A673 (cell line): ENCODE measurements around the gene ANKRD10. TPM values are rescaled to one million over a fixed set of nuclear protein-coding genes. Genes with fewer than 3 reads are reported as not detected.

ENCODE experiments used
- BruUV-seq: library from RNA; stranded (reverse); fragments of 400-500 nt; replicated peaks from 2 replicates; lab custom pipeline; 2021; lab: Mats Ljungman, UMichigan
- CTCF ChIA-PET: fragments of 300-600 bp; sonication (Branson Sonifier 250); formaldehyde crosslinking; loops from one replicate; lab custom pipeline; 2022; ENCODE audit warnings: antibody characterized with exemption; lab: Charles Lee
- POLR2A ChIA-PET: fragments of 300-600 bp; sonication (Branson Sonifier 250); formaldehyde crosslinking; loops from one replicate; lab custom pipeline; 2022; ENCODE audit warnings: antibody characterized with exemption; ENCODE audit not compliant: low non-redundant PET; lab: Charles Lee
- DNase-seq: peaks from one replicate; pipeline ENCODE4 v3.0.0-alpha.2; 2015; ENCODE audit warnings: low spot score
- H3K27ac ChIP-seq: fragments of 200-600 bp; sonication (generic); 2 replicates; pipeline ENCODE4 v1.5.1; 2016; ENCODE audit warnings: mixed run types, low read depth, mild to moderate bottlenecking, mixed read lengths, antibody characterized with exemption, low read length; ENCODE audit not compliant: poor library complexity, severe bottlenecking
- H3K27me3 ChIP-seq: fragments of 200-600 bp; sonication (generic); replicated peaks from 2 replicates; pipeline ENCODE4 v1.6.1; 2017; ENCODE audit warnings: mixed run types, low read depth, mild to moderate bottlenecking, mixed read lengths, antibody characterized with exemption, low read length; ENCODE audit not compliant: insufficient read depth, poor library complexity
- H3K36me3 ChIP-seq: fragments of 200-600 bp; sonication (generic); 2 replicates; pipeline ENCODE4 v1.6.1; 2016; ENCODE audit warnings: mixed run types, mild to moderate bottlenecking, mixed read lengths, antibody characterized with exemption, low read length; ENCODE audit not compliant: insufficient read depth, poor library complexity, severe bottlenecking
- H3K4me1 ChIP-seq: fragments of 200-600 bp; sonication (generic); 2 replicates; pipeline ENCODE4 v1.6.1; 2017; ENCODE audit warnings: mixed run types, mild to moderate bottlenecking, mixed read lengths, antibody characterized with exemption, low read length; ENCODE audit not compliant: insufficient read depth, poor library complexity, severe bottlenecking
- H3K4me3 ChIP-seq: fragments of 200-600 bp; sonication (generic); 2 replicates; pipeline ENCODE4 v1.5.1; 2016; ENCODE audit warnings: low read depth, mixed run types, mild to moderate bottlenecking, mixed read lengths, low read length; ENCODE audit not compliant: poor library complexity, severe bottlenecking
- H3K9me3 ChIP-seq: fragments of 200-600 bp; sonication (generic); 2 replicates; pipeline ENCODE4 v1.6.1; 2016; ENCODE audit warnings: mixed run types, low read depth, mild to moderate bottlenecking, mixed read lengths, antibody characterized with exemption, low read length; ENCODE audit not compliant: poor library complexity, severe bottlenecking
- EZH2 ChIP-seq: fragments of 200-600 bp; sonication (generic); IDR thresholded peaks from 2 replicates; pipeline ENCODE4 v1.6.1; 2017; ENCODE audit warnings: borderline replicate concordance, low read depth, mild to moderate bottlenecking, mixed read lengths, antibody characterized with exemption, low read length; ENCODE audit not compliant: poor library complexity, severe bottlenecking
- intact Hi-C: fragments of 100-400 bp; cut with micrococcal nuclease; formaldehyde crosslinking; loops from one replicate; pipeline ENCODE4 v1.10.0; 2022; ENCODE audit not compliant: unreplicated experiment
- total RNA-seq: library from RNA; stranded (reverse); gene quantifications from 2 replicates; pipeline ENCODE4 v1.2.3, GENCODE V29; 2021
- TF ChIP-seq, protein P1 (sequence below): fragments of 300-800, 200-600 bp; sonication (generic); conservative IDR thresholded peaks from 2 replicates; pipeline ENCODE4 v1.5.1; 2017; ENCODE audit warnings: low read depth, mild to moderate bottlenecking, antibody characterized with exemption, low read length, moderate library complexity, mixed read lengths

ANKRD10 gene
- total RNA-seq, 1 experiment from 2014 or later = 96.2 TPM

DNA sequence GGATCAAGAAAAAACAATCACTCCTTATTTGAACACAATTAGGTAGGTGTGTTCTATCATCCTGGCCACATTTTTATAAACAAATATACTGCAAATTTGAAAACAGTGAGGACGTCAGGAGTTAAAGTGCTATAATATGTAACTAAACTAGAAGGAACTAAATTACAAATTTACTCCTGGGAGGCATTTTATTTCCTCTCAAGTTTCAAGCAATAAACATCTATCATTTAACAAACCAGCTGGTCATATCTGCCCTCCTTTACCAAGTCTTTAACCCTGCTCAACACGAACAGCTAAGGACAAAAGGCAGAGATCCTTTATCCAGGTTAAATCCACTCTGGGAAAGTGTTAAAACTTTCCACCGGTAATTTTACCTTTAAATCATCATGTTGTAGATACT lies 26.5 kb downstream of the ANKRD10 start:
- H3K4me3 ChIP-seq = no peak overlapping the region
- peaks cover 11% of the 10 kb centered on the region for H3K36me3 ChIP-seq
- intact Hi-C loops = no loop called here
- H3K4me1 ChIP-seq = no peaks in the 10 kb centered on the region
- no peak for DNase-seq
- ChIA-PET CTCF (no interaction called here), POLR2A (no interaction called here)
- TF ChIP-seq, protein P1, sequence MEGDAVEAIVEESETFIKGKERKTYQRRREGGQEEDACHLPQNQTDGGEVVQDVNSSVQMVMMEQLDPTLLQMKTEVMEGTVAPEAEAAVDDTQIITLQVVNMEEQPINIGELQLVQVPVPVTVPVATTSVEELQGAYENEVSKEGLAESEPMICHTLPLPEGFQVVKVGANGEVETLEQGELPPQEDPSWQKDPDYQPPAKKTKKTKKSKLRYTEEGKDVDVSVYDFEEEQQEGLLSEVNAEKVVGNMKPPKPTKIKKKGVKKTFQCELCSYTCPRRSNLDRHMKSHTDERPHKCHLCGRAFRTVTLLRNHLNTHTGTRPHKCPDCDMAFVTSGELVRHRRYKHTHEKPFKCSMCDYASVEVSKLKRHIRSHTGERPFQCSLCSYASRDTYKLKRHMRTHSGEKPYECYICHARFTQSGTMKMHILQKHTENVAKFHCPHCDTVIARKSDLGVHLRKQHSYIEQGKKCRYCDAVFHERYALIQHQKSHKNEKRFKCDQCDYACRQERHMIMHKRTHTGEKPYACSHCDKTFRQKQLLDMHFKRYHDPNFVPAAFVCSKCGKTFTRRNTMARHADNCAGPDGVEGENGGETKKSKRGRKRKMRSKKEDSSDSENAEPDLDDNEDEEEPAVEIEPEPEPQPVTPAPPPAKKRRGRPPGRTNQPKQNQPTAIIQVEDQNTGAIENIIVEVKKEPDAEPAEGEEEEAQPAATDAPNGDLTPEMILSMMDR = no peak
- TF ChIP-seq EZH2 = no peak
- no TSS peak for BruUV-seq
- no peaks in the 10 kb centered on the region for H3K27me3 ChIP-seq
- H3K9me3 ChIP-seq = no peaks in the 10 kb centered on the region
- no peak overlapping the region for H3K27ac ChIP-seq

DNA sequence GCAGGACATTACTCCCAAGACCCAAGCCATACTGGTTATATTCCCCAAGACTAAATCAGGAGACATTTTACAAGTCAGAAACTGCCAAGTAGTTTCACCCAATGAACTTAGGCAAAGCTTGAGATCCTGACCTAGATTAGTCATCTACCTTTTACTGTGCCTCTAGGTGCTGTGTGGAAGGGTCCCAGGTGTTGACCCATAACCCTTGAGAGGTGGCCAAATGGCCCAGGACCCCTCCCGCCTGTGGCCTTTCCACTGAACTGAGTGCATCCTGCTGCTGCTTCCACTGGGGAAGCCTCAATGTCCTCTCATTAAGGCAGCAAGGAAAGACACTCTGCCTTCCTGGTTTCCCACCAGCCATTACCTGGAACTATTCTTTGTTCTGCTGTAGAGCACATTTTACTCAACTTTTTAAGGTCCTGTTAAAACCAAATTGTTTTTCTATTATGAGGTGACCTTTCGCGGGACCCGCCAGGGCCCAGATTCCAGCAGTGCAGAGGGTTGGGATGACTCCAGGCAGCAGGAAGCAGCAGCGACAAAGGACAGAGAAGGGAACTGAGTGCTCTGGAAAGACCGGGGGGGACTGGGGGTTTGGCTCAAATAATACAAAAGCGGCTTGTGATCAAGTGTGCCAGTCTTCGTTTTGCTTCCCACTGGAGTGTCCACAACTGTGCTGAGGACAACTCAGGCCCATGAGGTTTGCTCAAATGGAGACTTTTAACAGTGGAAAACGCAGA lies 27.1 kb downstream of the ANKRD10 start:
- no peak overlapping the region for H3K4me3 ChIP-seq
- no TSS peak for BruUV-seq
- CTCF ChIA-PET = no interaction called here
- TF ChIP-seq, protein P1 = no peak
- TF ChIP-seq EZH2 = no peak
- intact Hi-C loops = no loop called here
- no peak for DNase-seq
- no peaks in the 10 kb centered on the region for H3K4me1 ChIP-seq
- H3K9me3 ChIP-seq = no peaks in the 10 kb centered on the region
- POLR2A ChIA-PET = no interaction called here
- no peaks in the 10 kb centered on the region for H3K27me3 ChIP-seq
- H3K36me3 ChIP-seq = peaks cover 5% of the 10 kb centered on the region
- H3K27ac ChIP-seq = no peak overlapping the region

DNA sequence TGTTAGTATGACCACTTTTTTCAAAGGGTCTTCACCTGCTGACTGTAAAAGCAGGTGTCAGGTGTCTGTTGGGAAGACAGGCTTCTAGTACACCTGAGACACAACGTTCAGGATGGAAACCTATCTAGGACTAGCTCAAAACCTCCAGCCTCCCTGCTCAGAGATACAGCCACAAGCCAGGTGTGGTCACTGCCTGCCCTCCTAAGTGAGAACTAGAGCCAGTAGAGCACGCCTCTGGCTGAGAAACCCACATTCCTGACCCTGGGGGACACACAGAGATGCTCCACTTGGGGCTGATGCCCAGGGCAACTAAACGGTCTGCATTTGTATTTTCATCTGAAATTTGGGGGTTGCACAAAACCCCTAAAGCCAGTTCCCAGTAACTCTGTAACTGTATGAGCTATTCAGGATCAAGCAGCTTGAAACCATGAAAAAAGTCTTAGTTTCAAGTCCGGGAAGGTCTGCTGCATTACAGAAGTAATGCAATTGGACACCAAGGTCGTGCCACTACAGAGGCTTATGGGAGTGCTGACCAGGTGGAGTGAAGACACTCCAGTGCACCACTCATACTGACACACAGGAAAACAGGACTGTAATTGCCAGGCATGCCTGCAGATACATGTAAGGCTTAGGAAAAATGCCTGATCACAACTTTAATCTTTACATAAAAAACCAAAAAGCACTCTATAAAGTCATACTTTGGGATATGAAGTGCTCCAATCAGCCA lies 27.8 kb downstream of the ANKRD10 start:
- H3K4me1 ChIP-seq = no peaks in the 10 kb centered on the region
- no peaks in the 10 kb centered on the region for H3K9me3 ChIP-seq
- CTCF ChIA-PET = no interaction called here
- H3K4me3 ChIP-seq = no peak overlapping the region
- TF ChIP-seq EZH2 = no peak
- TF ChIP-seq, protein P1 = no peak
- BruUV-seq = no TSS peak
- no peaks in the 10 kb centered on the region for H3K27me3 ChIP-seq
- DNase-seq = no peak
- no peaks in the 10 kb centered on the region for H3K36me3 ChIP-seq
- H3K27ac ChIP-seq = no peak overlapping the region
- POLR2A ChIA-PET = no interaction called here
- intact Hi-C loops = no loop called here
